Left ventricle myocardium inferior (tissue), 1 donor: ENCODE results near the gene CRNKL1. TPM values are rescaled to one million over a fixed set of nuclear protein-coding genes. Genes with fewer than 3 reads are reported as not detected.
A peak's percentile ranks its signal among the peaks of the same experiment; 100 is the strongest.

Experiments used
- DNase-seq: peaks from one replicate; pipeline ENCODE4 v3.0.0-alpha.2; 2020
- H3K27ac ChIP-seq: fragments of 200-600 bp; replicated peaks from 2 replicates; pipeline ENCODE4 v1.8.0; 2021
- H3K27me3 ChIP-seq: fragments of 200-600 bp; 2 replicates; pipeline ENCODE4 v1.8.0; 2021; ENCODE audit warnings: low read depth
- H3K36me3 ChIP-seq: fragments of 200-600 bp; 2 replicates; pipeline ENCODE4 v1.8.0; 2021
- H3K4me1 ChIP-seq: fragments of 200-600 bp; 2 replicates; pipeline ENCODE4 v1.8.0; 2021
- H3K4me3 ChIP-seq: fragments of 200-600 bp; 2 replicates; pipeline ENCODE4 v1.8.0; 2021; ENCODE audit warnings: mild to moderate bottlenecking, moderate library complexity
- H3K9me3 ChIP-seq: fragments of 200-600 bp; replicated peaks from 2 replicates; pipeline ENCODE4 v1.8.0; 2021
- CTCF ChIP-seq: fragments of 200-600 bp; IDR thresholded peaks from 2 replicates; pipeline ENCODE4 v1.8.0; 2021; ENCODE audit warnings: antibody characterized with exemption, mild to moderate bottlenecking, borderline replicate concordance
- intact Hi-C: fragments of 100-400 bp; cut with micrococcal nuclease; formaldehyde crosslinking; loops from one replicate; pipeline ENCODE4 v1.11.0; 2022
- total RNA-seq: library from RNA; stranded (reverse); fragmentation: NEBNext Ultra II Directional; extraction: Animal tissue kit (Norgen Biotek cat#: 25700); gene quantifications from one replicate; pipeline ENCODE4 v1.2.1, GENCODE V29; 2021
- donor health status: DM: no; HTN: yes; CAD: no; lungs with severe emphysema.

The CRNKL1 gene
- total RNA-seq, 1 donor from 2014 or later: 18.0 TPM

GRCh38 chr20:20022498-20022897 is 29.8 kb downstream of the CRNKL1 start:
- H3K27ac ChIP-seq: no peak overlapping the region
- H3K36me3 ChIP-seq: peaks cover 33% of the 10 kb centered on the region
- DNase-seq: no peak
- intact Hi-C loops: no loop called here
- no peaks in the 10 kb centered on the region for H3K27me3 ChIP-seq
- H3K4me1 ChIP-seq: peaks cover 49% of the 10 kb centered on the region
- no peaks in the 10 kb centered on the region for H3K9me3 ChIP-seq
- no peak for TF ChIP-seq CTCF
- no peak overlapping the region for H3K4me3 ChIP-seq

- peaks cover 54% of the 10 kb centered on the region for H3K4me1 ChIP-seq
- H3K27ac ChIP-seq: no peak overlapping the region
Measured at GRCh38 chr20:20021835-20022234, 30.4 kb downstream of the CRNKL1 start.

GRCh38 chr20:20020908-20021307 is 31.4 kb downstream of the CRNKL1 start:
- intact Hi-C loops: no loop called here
- Histone ChIP-seq H3K4me1 (peaks cover 59% of the 10 kb centered on the region), H3K27ac (no peak overlapping the region), H3K27me3 (no peaks in the 10 kb centered on the region), H3K9me3 (no peaks in the 10 kb centered on the region), H3K4me3 (no peak overlapping the region), H3K36me3 (peaks cover 19% of the 10 kb centered on the region)
- no peak for TF ChIP-seq CTCF
- DNase-seq: no peak

More at GRCh38 chr20:20021835-20022234, 30.4 kb downstream of the CRNKL1 start:
- no peak for DNase-seq
- H3K27me3 ChIP-seq: no peaks in the 10 kb centered on the region
- no peak for TF ChIP-seq CTCF
- peaks cover 27% of the 10 kb centered on the region for H3K36me3 ChIP-seq
- intact Hi-C loops: no loop called here
- no peak overlapping the region for H3K4me3 ChIP-seq
- H3K9me3 ChIP-seq: no peaks in the 10 kb centered on the region

- no peak for DNase-seq
- no peak overlapping the region for H3K27ac ChIP-seq
- H3K27me3 ChIP-seq: no peaks in the 10 kb centered on the region
- TF ChIP-seq CTCF: no peak
- H3K4me3 ChIP-seq: peak overlapping the region; percentile 85
- H3K9me3 ChIP-seq: no peaks in the 10 kb centered on the region
- intact Hi-C loops: no loop called here
- H3K4me1 ChIP-seq: peaks cover 58% of the 10 kb centered on the region
- H3K36me3 ChIP-seq: peaks cover 14% of the 10 kb centered on the region
Measured at GRCh38 chr20:20019123-20019522, 33.1 kb downstream of the CRNKL1 start.

- Histone ChIP-seq H3K4me3 (peak overlapping the region; percentile 85), H3K4me1 (peaks cover 62% of the 10 kb centered on the region), H3K9me3 (no peaks in the 10 kb centered on the region), H3K36me3 (peaks cover 10% of the 10 kb centered on the region), H3K27ac (no peak overlapping the region), H3K27me3 (no peaks in the 10 kb centered on the region)
- TF ChIP-seq CTCF: no peak
- no peak for DNase-seq
- intact Hi-C loops: no loop called here
Measured at GRCh38 chr20:20018366-20018765, 33.9 kb downstream of the CRNKL1 start.

- Histone ChIP-seq H3K9me3 (no peaks in the 10 kb centered on the region), H3K4me3 (peak overlapping the region; percentile 85), H3K27me3 (no peaks in the 10 kb centered on the region), H3K4me1 (peaks cover 62% of the 10 kb centered on the region), H3K36me3 (peaks cover 5% of the 10 kb centered on the region), H3K27ac (peak overlapping the region; percentile 87)
- no peak for DNase-seq
- intact Hi-C loops: no loop called here
- TF ChIP-seq CTCF: no peak
Measured at GRCh38 chr20:20017844-20018185, 34.5 kb downstream of the CRNKL1 start.
